Uterus (tissue), 4 donors: Measurements from ENCODE around the gene CDKL4. TPM values are rescaled to one million over a fixed set of nuclear protein-coding genes. Genes with fewer than 3 reads are reported as not detected.
"Not testable (repeated sequence)": the region's sequence is repeated elsewhere in the genome, so short reads cannot be mapped to it uniquely, and the experiment has no call there.

Experiments
- DNase-seq, 2 donors: peaks; one replicate each; pipeline ENCODE4 v3.0.0-alpha.2; 2019 to 2020
- H3K27ac ChIP-seq, 2 donors: fragments of 200-600 bp; sonication (generic); 1 replicate in 1 of 2; 2 replicates in 1 of 2; pipeline ENCODE4 v1.5.1; 2016 to 2018
- H3K27me3 ChIP-seq, 2 donors: fragments of 200-600 bp; sonication (generic); one replicate each; pipeline ENCODE4 v1.5.1; 2018 to 2019; ENCODE audit warnings: control low read depth in 1 of 2
- H3K36me3 ChIP-seq, 2 donors: fragments of 200-600 bp; sonication (generic); one replicate each; pipeline ENCODE4 v1.5.1; 2019; ENCODE audit warnings: control low read depth in 1 of 2
- H3K4me1 ChIP-seq, 2 donors: fragments of 200-600 bp; sonication (generic); one replicate each; pipeline ENCODE4 v1.5.1; 2018 to 2019; ENCODE audit warnings: control low read depth in 1 of 2
- H3K4me3 ChIP-seq, 2 donors: fragments of 200-600 bp; sonication (generic); 1 replicate in 1 of 2; 2 replicates in 1 of 2; pipeline ENCODE4 v1.5.1; 2018 to 2019; ENCODE audit warnings: mild to moderate bottlenecking in 1 of 2
- H3K9me3 ChIP-seq, 2 donors: fragments of 200-600 bp; sonication (generic); one replicate each; pipeline ENCODE4 v1.5.1; 2019; ENCODE audit warnings: control low read depth in 1 of 2
- POLR2A ChIP-seq, 2 donors: fragments of 450-650 bp; IDR thresholded peaks; one replicate each; pipeline ENCODE4 v1.6.1; 2016; ENCODE audit warnings: antibody characterized with exemption in 2 of 2, mild to moderate bottlenecking in 1 of 2, moderate library complexity in 1 of 2
- intact Hi-C: fragments of 100-400 bp; cut with DNase I; formaldehyde crosslinking; loops from one replicate; pipeline ENCODE4 v1.15.1; 2023; ENCODE audit warnings: low total_unique reads
- total RNA-seq, 4 donors: library from RNA; depleted of rRNA in 3 of 4; stranded (reverse); fragments of >200 nt in 3 of 4; gene quantifications; one replicate each; pipeline versions ENCODE4 v1.1.0 to v1.2.4, GENCODE V29; 2014 to 2023
- TF ChIP-seq, protein P1 (sequence below), 4 experiments: fragments of 200-600 bp in 2 of 4; fragments of 450-650 bp in 2 of 4; sonication (generic) in 2 of 4; IDR thresholded peaks; one replicate each; pipeline ENCODE4 v1.5.1; 2016 to 2019; ENCODE audit warnings: antibody characterized with exemption in 4 of 4, mild to moderate bottlenecking in 2 of 4, moderate library complexity in 1 of 4
- donor health status: DM: yes; HTN: yes; CAD: no.

The CDKL4 gene
- total RNA-seq, 4 donors from 2014 or later = 0.59 to 3.2 (median 2.1) TPM; not detected in 1

DNA sequence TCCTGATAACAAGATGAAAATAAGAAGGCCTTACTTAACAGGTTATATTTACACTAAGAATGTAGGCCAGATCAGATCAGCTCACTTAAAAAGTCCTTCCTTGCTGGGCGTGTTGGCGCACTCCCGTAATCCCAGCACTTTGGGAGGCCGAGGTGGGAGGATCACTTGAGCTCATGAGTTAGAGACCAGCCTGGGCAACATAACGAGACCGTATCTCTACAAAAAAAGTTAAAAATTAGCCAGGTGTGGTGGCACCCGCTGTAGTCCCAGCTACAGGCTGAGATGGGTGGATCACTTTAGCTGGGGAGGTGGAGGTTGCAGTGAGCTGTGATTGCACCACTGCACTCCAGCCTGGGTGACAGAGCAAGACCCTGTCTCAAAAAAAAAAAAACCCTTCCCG lies 69.7 kb downstream of the CDKL4 start:
- no peaks in the 10 kb centered on the region for H3K4me1 ChIP-seq
- H3K27ac ChIP-seq = no peak overlapping the region
- intact Hi-C loops = no loop called here
- no peak overlapping the region for H3K4me3 ChIP-seq
- no peak for DNase-seq
- H3K36me3 ChIP-seq = no peaks in the 10 kb centered on the region
- H3K9me3 ChIP-seq = no peaks in the 10 kb centered on the region
- TF ChIP-seq, protein P1, sequence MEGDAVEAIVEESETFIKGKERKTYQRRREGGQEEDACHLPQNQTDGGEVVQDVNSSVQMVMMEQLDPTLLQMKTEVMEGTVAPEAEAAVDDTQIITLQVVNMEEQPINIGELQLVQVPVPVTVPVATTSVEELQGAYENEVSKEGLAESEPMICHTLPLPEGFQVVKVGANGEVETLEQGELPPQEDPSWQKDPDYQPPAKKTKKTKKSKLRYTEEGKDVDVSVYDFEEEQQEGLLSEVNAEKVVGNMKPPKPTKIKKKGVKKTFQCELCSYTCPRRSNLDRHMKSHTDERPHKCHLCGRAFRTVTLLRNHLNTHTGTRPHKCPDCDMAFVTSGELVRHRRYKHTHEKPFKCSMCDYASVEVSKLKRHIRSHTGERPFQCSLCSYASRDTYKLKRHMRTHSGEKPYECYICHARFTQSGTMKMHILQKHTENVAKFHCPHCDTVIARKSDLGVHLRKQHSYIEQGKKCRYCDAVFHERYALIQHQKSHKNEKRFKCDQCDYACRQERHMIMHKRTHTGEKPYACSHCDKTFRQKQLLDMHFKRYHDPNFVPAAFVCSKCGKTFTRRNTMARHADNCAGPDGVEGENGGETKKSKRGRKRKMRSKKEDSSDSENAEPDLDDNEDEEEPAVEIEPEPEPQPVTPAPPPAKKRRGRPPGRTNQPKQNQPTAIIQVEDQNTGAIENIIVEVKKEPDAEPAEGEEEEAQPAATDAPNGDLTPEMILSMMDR (IDR thresholded peaks at IDR 0.05) = no peak
- no peak for TF ChIP-seq POLR2A (IDR thresholded peaks at IDR 0.05)
- H3K27me3 ChIP-seq = no peaks in the 10 kb centered on the region

DNA sequence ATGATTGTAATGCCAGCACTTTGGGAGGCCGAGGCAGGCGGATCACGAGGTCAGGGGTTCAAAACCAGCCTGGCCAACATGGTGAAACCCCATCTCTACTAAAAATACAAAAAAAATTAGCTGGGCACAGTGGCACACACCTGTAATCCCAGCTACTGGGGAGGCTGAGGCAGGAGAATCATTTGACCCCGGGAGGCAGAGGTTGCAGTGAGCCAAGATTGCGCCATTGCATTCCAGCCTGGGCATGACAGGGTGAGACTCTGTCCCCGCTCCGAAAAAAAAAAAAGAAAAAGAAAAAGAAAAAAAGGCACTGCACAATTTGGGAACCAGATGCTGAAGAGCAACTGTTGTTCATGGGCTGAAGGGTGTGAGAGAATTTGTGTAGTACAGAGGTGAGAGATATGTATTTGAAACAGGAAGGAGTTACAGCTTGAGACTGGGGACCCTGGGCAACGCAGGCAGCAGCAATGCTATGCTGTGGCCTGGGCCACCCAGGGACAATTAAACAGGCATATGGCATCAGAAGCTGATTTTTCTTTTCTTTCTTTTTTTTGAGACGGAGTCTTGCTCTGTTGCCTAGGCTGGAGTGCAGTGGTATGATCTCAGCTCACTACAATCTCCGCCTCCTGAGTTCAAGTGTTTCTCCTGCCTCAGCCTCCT lies 71.6 kb downstream of the CDKL4 start:
- H3K4me3 ChIP-seq, H3K36me3 ChIP-seq, H3K9me3 ChIP-seq, H3K4me1 ChIP-seq, H3K27me3 ChIP-seq, DNase-seq, H3K27ac ChIP-seq, intact Hi-C loops: not testable (repeated sequence)

DNA sequence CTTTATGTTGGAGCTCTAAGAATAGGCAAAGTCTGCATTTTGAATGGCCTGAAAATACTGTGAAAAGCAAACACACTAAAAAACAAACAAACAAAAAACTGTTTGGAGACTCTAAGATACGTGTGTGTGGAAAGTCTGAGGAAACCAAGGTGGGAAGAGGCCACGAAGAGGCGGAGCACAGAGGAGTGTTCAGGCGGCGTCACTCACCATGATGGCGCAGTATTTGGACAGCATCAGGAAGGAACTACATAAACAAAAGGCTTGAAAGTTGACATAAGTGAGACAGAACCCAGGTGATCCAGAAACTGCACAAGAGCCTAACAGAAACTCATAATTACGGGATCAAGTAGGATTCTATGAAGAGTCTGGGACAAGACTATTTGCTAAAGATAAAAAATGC lies 72.1 kb downstream of the CDKL4 start:
- Histone ChIP-seq H3K9me3 (no peaks in the 10 kb centered on the region), H3K4me1 (no peaks in the 10 kb centered on the region), H3K27me3 (no peaks in the 10 kb centered on the region), H3K27ac (no peak overlapping the region), H3K36me3 (no peaks in the 10 kb centered on the region), H3K4me3 (no peak overlapping the region)
- no peak for DNase-seq
- intact Hi-C loops = no loop called here
- TF ChIP-seq POLR2A (IDR thresholded peaks at IDR 0.05) = no peak
- TF ChIP-seq, protein P1 (IDR thresholded peaks at IDR 0.05) = no peak

DNA sequence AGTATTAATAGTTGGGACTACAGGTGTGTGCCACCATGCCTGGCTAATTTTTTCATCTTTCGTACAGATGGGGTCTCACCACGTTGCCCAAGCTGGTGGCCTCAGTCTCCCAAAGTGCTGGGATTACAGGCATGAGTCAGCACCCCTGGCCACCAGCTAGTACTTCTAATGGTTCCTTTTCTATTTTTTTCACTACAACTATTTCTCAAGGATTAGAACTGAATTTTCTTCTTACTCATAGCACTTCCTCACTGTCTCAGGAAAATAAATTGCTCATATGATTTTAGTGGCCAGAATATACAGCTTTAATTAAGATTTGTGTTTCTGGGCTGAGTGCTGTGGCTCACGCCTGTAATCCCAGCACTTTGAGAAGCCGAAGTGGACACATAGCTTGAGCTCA lies 79.7 kb downstream of the CDKL4 start:
- no peak overlapping the region for H3K27ac ChIP-seq
- intact Hi-C loops = no loop called here

DNA sequence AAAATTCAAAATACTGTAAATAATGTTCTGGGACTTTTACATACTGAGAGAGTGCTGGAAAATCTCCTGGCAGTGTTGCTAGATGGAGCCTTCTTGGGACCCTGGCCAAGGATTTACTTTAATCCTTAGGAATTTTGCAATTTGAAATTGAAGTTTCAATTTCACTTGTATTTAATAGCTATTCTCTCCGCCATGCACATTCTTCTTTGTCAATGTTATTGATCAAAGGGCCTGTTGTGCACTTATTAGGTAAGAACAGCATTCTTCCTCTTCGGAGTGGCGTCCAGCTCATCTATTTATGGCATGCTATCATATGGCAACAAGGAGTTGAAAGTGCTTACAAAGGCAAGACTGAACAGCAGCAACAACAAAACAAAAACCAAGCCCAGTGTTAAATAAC lies 82.8 kb downstream of the CDKL4 start:
- intact Hi-C loops = no loop called here
- Histone ChIP-seq H3K27ac (no peak overlapping the region), H3K4me1 (no peaks in the 10 kb centered on the region), H3K4me3 (no peak overlapping the region), H3K27me3 (no peaks in the 10 kb centered on the region), H3K9me3 (no peaks in the 10 kb centered on the region), H3K36me3 (no peaks in the 10 kb centered on the region)
- DNase-seq = no peak
- no peak for TF ChIP-seq POLR2A (IDR thresholded peaks at IDR 0.05)
- TF ChIP-seq, protein P1 (IDR thresholded peaks at IDR 0.05) = no peak

More for the DNA sequence above, 79.7 kb downstream of the CDKL4 start:
- H3K27me3 ChIP-seq = no peaks in the 10 kb centered on the region
- no peak overlapping the region for H3K4me3 ChIP-seq
- H3K36me3 ChIP-seq = no peaks in the 10 kb centered on the region
- H3K4me1 ChIP-seq = no peaks in the 10 kb centered on the region
- no peak for DNase-seq
- no peaks in the 10 kb centered on the region for H3K9me3 ChIP-seq
- no peak for TF ChIP-seq POLR2A (IDR thresholded peaks at IDR 0.05)
- TF ChIP-seq, protein P1 (IDR thresholded peaks at IDR 0.05) = no peak

DNA sequence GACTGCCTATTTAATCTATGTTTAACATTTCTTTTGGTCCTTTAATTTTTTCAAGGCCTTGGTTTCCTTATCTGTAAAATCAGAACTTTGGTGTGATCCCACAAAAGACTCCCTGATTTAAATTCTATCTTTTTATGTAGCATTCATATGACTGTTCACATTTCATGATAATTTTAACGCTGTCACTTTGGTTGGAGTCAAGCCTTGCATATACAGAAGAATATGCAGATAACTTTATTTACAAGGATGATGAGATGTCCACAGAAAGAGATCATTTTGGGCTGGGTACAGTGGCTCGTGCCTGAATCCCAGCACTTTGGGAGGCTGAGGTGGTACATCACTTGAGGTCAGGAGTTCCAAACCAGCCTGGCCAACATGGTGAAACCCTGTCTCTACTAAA lies 84.5 kb downstream of the CDKL4 start:
- Histone ChIP-seq H3K27me3 (no peaks in the 10 kb centered on the region), H3K4me1 (no peaks in the 10 kb centered on the region), H3K4me3 (no peak overlapping the region), H3K27ac (no peak overlapping the region), H3K9me3 (no peaks in the 10 kb centered on the region), H3K36me3 (no peaks in the 10 kb centered on the region)
- intact Hi-C loops = no loop called here
- TF ChIP-seq POLR2A (IDR thresholded peaks at IDR 0.05) = no peak
- TF ChIP-seq, protein P1 (IDR thresholded peaks at IDR 0.05) = no peak
- no peak for DNase-seq
